HepG2 (cell line): ENCODE measurements around the gene BBS4. TPM values are rescaled to one million over a fixed set of nuclear protein-coding genes. Genes with fewer than 3 reads are reported as not detected.

ENCODE experiments used
- ARHGAP35 ChIP-seq: sonication (generic); formaldehyde crosslinking; IDR thresholded peaks from 2 replicates; pipeline ENCODE4 v1.9.0; 2022; ENCODE audit warnings: mild to moderate bottlenecking, inconsistent platforms, moderate library complexity, missing genetic modification reagents, borderline replicate concordance
- DZIP1 ChIP-seq: sonication (generic); formaldehyde crosslinking; IDR thresholded peaks from 2 replicates; pipeline ENCODE4 v1.5.0; 2020; ENCODE audit warnings: mild to moderate bottlenecking, missing genetic modification reagents
- ELF3 ChIP-seq: IDR thresholded peaks from 2 replicates; pipeline ENCODE4 v1.6.1; 2016; ENCODE audit warnings: missing genetic modification reagents, missing compliant biosample characterization
- ELF4 ChIP-seq: sonication (generic); formaldehyde crosslinking; IDR thresholded peaks from 2 replicates; pipeline ENCODE4 v1.5.0; 2020; ENCODE audit warnings: missing genetic modification reagents, mild to moderate bottlenecking, moderate library complexity, borderline replicate concordance
- ESRRA ChIP-seq: sonication (generic); formaldehyde crosslinking; IDR thresholded peaks from 2 replicates; pipeline ENCODE4 v1.5.1; 2020; ENCODE audit warnings: mild to moderate bottlenecking, low read depth, missing genetic modification reagents
- FOXA1 ChIP-seq, 2 experiments: fragments of 450-650 bp in 1 of 2; sonication (generic) in 1 of 2; formaldehyde crosslinking in 1 of 2; IDR thresholded peaks; 2 replicates each; pipeline versions ENCODE4 v1.4.0 to v1.6.1; 2016 to 2020; ENCODE audit warnings: missing genetic modification reagents in 1 of 2
- GATA4 ChIP-seq: sonication (generic); IDR thresholded peaks from 2 replicates; pipeline ENCODE4 v1.6.1; 2016; ENCODE audit warnings: antibody characterized with exemption, low read depth, borderline replicate concordance
- HMGXB4 ChIP-seq, 2 experiments: sonication (generic) in 1 of 2; formaldehyde crosslinking in 1 of 2; IDR thresholded peaks; 2 replicates each; pipeline versions ENCODE4 v1.4.0 to v1.6.1; 2018 to 2020; ENCODE audit warnings: missing genetic modification reagents in 2 of 2, borderline replicate concordance in 1 of 2, low read depth in 1 of 2, mild to moderate bottlenecking in 1 of 2, missing biosample characterization in 1 of 2
- HNF1A ChIP-seq, 2 experiments: sonication (generic) in 1 of 2; formaldehyde crosslinking in 1 of 2; IDR thresholded peaks; 2 replicates each; pipeline versions ENCODE4 v1.4.0 to v1.6.1; 2016 to 2020; ENCODE audit warnings: borderline replicate concordance in 1 of 2, low read depth in 1 of 2, mild to moderate bottlenecking in 1 of 2, missing genetic modification reagents in 1 of 2
- MEIS1 ChIP-seq: sonication (generic); formaldehyde crosslinking; IDR thresholded peaks from 2 replicates; pipeline ENCODE4 v1.9.0; 2021; ENCODE audit warnings: mild to moderate bottlenecking, missing genetic modification reagents, moderate library complexity, borderline replicate concordance
- NFYB ChIP-seq: sonication (generic); formaldehyde crosslinking; IDR thresholded peaks from 2 replicates; pipeline ENCODE4 v1.4.0; 2020; ENCODE audit warnings: missing genetic modification reagents
- TCF7L2 ChIP-seq: IDR thresholded peaks from 2 replicates; pipeline ENCODE4 v1.6.1; 2011; ENCODE audit warnings: mild to moderate bottlenecking, low read depth, low read length, moderate library complexity
- ZBTB1 ChIP-seq: sonication (generic); formaldehyde crosslinking; IDR thresholded peaks from 2 replicates; pipeline ENCODE4 v1.4.0; 2020; ENCODE audit warnings: missing genetic modification reagents, borderline replicate concordance
- ZNF282 ChIP-seq: fragments of 450-650 bp; IDR thresholded peaks from 2 replicates; pipeline ENCODE4 v1.6.1; 2018; ENCODE audit not compliant: partially characterized antibody
- ZNF431 ChIP-seq: sonication (generic); formaldehyde crosslinking; IDR thresholded peaks from 2 replicates; pipeline ENCODE4 v1.9.0; 2022; ENCODE audit warnings: missing genetic modification reagents, low read depth, mild to moderate bottlenecking, borderline replicate concordance
- ZNF530 ChIP-seq: sonication (generic); formaldehyde crosslinking; IDR thresholded peaks from 2 replicates; pipeline ENCODE4 v1.5.0; 2020; ENCODE audit warnings: low read depth, mild to moderate bottlenecking, missing genetic modification reagents
- ZNF549 ChIP-seq: sonication (generic); formaldehyde crosslinking; IDR thresholded peaks from 2 replicates; pipeline ENCODE4 v1.5.0; 2020; ENCODE audit warnings: missing genetic modification reagents
- ZNF616 ChIP-seq: sonication (generic); formaldehyde crosslinking; IDR thresholded peaks from 2 replicates; pipeline ENCODE4 v1.5.0; 2020; ENCODE audit warnings: low read depth, mild to moderate bottlenecking, missing genetic modification reagents
- ZNF777 ChIP-seq: sonication (generic); formaldehyde crosslinking; IDR thresholded peaks from 2 replicates; pipeline ENCODE4 v1.4.0; 2020; ENCODE audit warnings: missing genetic modification reagents
- polyA plus RNA-seq, 8 experiments: library from polyadenylated mRNA; depleted of rRNA in 3 of 8; stranded (reverse) in 7 of 8; unstranded in 1 of 8; fragments of >200 nt; fragmentation: Illumina TruSeq in 4 of 8; extraction: Trizol in 4 of 8; gene quantifications; 2 replicates each; pipeline versions ENCODE4 v1.2.1 to v1.2.3, GENCODE V29; 2011 to 2016; ENCODE audit warnings: low read depth in 4 of 8, missing spikeins in 1 of 8, mixed read lengths in 1 of 8; ENCODE audit not compliant: insufficient read depth in 1 of 8
- total RNA-seq, 5 experiments: library from RNA; depleted of rRNA; stranded (reverse); fragments of >200 nt; fragmentation: Illumina TruSeq; extraction: Trizol; gene quantifications; 2 replicates each; pipeline ENCODE4 v1.2.3, GENCODE V29; 2016; ENCODE audit warnings: low read depth in 1 of 5

Gene BBS4
- total and polyA plus RNA-seq, 2 of the 13 experiments (the other 11 are each of a cell fraction or from before 2014, with no cell fraction given), result 16.0 to 21.3 TPM

GRCh38 chr15:72783640-72784455 lies 97.8 kb downstream of the BBS4 start, which contains the start of gene ADPGK (continued):
- no peak for TF ChIP-seq HNF1A (IDR thresholded peaks at IDR 0.05; ENCODE audit: low read depth)
- TF ChIP-seq HNF1A (CRISPR knock-in tag; IDR thresholded peaks at IDR 0.05; ENCODE audit: borderline replicate concordance), result peak; percentile 84; the same call in 1 of the 2 replicates
- TF ChIP-seq ZBTB1 (CRISPR knock-in tag), result no peak
- TF ChIP-seq TCF7L2, result no peak
- peak; percentile 80 for TF ChIP-seq ARHGAP35 (CRISPR knock-in tag)
- TF ChIP-seq ZNF777, result peak; percentile 56
- no peak for TF ChIP-seq GATA4
- TF ChIP-seq ZNF530 (CRISPR knock-in tag), result no peak
- 0 out of 2 replicates have a peak, but pooled peaks have one; percentile 71 for TF ChIP-seq ZNF431 (CRISPR knock-in tag)
- no peak for TF ChIP-seq DZIP1 (CRISPR knock-in tag)
- peak; percentile 74 for TF ChIP-seq ESRRA (CRISPR knock-in tag)
- TF ChIP-seq ELF4, result peak; percentile 81; the same call in 1 of the 2 replicates
- no peak for TF ChIP-seq ZNF616 (CRISPR knock-in tag)
- peak; percentile 89 for TF ChIP-seq ELF3 (CRISPR knock-in tag)
- peak; percentile 53; the same call in 1 of the 2 replicates for TF ChIP-seq NFYB
- no peak for TF ChIP-seq FOXA1 (IDR thresholded peaks at IDR 0.05)
- TF ChIP-seq FOXA1 (CRISPR knock-in tag; IDR thresholded peaks at IDR 0.05), result no peak; the same call in none of the 2 replicates
- TF ChIP-seq ZNF549 (CRISPR knock-in tag), result no peak
- TF ChIP-seq MEIS1 (CRISPR knock-in tag), result peak; percentile 79
- TF ChIP-seq ZNF282, result no peak
- peak; percentile 81 to 89 for TF ChIP-seq HMGXB4 (CRISPR knock-in tag; IDR thresholded peaks at IDR 0.05; ENCODE audit: borderline replicate concordance in 1 of 2, low read depth in 1 of 2)
